Measurements from ENCODE around the gene PXMP2. TPM values are rescaled to one million over a fixed set of nuclear protein-coding genes. Genes with fewer than 3 reads are reported as not detected.
"Not testable (repeated sequence)": the region's sequence is repeated elsewhere in the genome, so short reads cannot be mapped to it uniquely, and the experiment has no call there.

PXMP2 gene
- total RNA-seq, 1 donor = 10.1 TPM

DNA sequence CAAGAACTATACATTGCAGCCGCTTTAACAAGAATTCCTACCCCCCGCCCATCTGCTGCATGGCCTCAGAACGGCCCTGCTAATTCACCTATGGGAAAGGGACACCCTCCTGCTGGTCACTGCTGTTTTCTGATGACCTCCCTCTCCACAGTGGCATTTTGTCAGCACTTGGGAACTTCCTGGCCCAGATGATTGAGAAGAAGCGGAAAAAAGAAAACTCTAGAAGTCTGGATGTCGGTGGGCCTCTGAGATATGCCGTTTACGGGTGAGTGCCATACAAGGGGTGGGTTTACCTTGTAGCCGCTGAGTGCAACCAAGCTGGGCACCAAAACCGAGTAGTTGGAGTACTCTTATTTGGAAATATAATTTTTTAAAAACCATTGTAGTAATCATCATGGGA is 2.7 kb downstream of the PXMP2 start:
- peaks cover 15% of the 10 kb centered on the region for H3K79me2 ChIP-seq (ENCODE audit: insufficient read depth, low read length)
- H3K4me2 ChIP-seq (ENCODE audit: insufficient read depth, low read length) = no peak overlapping the region
- TF ChIP-seq, protein P1, sequence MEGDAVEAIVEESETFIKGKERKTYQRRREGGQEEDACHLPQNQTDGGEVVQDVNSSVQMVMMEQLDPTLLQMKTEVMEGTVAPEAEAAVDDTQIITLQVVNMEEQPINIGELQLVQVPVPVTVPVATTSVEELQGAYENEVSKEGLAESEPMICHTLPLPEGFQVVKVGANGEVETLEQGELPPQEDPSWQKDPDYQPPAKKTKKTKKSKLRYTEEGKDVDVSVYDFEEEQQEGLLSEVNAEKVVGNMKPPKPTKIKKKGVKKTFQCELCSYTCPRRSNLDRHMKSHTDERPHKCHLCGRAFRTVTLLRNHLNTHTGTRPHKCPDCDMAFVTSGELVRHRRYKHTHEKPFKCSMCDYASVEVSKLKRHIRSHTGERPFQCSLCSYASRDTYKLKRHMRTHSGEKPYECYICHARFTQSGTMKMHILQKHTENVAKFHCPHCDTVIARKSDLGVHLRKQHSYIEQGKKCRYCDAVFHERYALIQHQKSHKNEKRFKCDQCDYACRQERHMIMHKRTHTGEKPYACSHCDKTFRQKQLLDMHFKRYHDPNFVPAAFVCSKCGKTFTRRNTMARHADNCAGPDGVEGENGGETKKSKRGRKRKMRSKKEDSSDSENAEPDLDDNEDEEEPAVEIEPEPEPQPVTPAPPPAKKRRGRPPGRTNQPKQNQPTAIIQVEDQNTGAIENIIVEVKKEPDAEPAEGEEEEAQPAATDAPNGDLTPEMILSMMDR (IDR thresholded peaks at IDR 0.05; ENCODE audit: extremely low read depth, low read depth, low read length) = no peak
- H3K4me3 ChIP-seq (ENCODE audit: insufficient read depth, low read length) = no peak overlapping the region
- H3K27ac ChIP-seq (ENCODE audit: low read depth, low read length) = no peak overlapping the region
- no peak overlapping the region for H2AFZ ChIP-seq (ENCODE audit: low read length)
- no peaks in the 10 kb centered on the region for H4K20me1 ChIP-seq (ENCODE audit: insufficient read depth, low read length)
- DNase-seq (ENCODE audit: insufficient read length, low spot score, missing footprints) = no peak
- H3K9me3 ChIP-seq (ENCODE audit: low read depth, low read length) = no peaks in the 10 kb centered on the region
- H3K27me3 ChIP-seq (ENCODE audit: insufficient read depth, low read length) = no peaks in the 10 kb centered on the region
- H3K36me3 ChIP-seq (ENCODE audit: insufficient read depth, low read length) = no peaks in the 10 kb centered on the region
- H3K4me1 ChIP-seq (ENCODE audit: insufficient read depth, low read length) = no peaks in the 10 kb centered on the region

- H3K27me3 ChIP-seq (ENCODE audit: insufficient read depth, low read length); H3K4me1 ChIP-seq (ENCODE audit: insufficient read depth, low read length); DNase-seq (ENCODE audit: insufficient read length, low spot score, missing footprints); H3K36me3 ChIP-seq (ENCODE audit: insufficient read depth, low read length); H3K27ac ChIP-seq (ENCODE audit: low read depth, low read length); H3K4me3 ChIP-seq (ENCODE audit: insufficient read depth, low read length); H2AFZ ChIP-seq (ENCODE audit: low read length); H3K4me2 ChIP-seq (ENCODE audit: insufficient read depth, low read length); H4K20me1 ChIP-seq (ENCODE audit: insufficient read depth, low read length); H3K79me2 ChIP-seq (ENCODE audit: insufficient read depth, low read length); H3K9me3 ChIP-seq (ENCODE audit: low read depth, low read length): not testable (repeated sequence)
These were observed 4.6 kb downstream of the PXMP2 start for GRCh38 chr12:132692030-132692429.

DNA sequence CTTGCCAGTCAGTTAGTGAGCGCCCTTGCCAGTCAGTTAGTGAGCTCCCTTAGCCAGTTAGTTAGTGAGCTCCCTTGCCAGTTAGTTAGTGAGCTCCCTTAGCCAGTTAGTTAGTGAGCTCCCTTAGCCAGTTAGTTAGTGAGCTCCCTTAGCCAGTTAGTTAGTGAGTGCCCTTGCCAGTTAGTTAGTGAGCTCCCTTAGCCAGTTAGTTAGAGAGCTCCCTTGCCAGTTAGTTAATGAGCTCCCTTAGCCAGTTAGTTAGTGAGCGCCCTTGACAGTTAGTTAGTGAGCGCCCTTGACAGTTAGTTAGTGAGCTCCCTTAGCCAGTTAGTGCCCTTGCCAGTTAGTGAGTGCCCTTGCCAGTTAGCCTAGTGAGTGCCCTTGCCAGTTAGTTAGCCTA is 7.5 kb downstream of the PXMP2 start:
- H3K27ac ChIP-seq (ENCODE audit: low read depth, low read length); H3K4me1 ChIP-seq (ENCODE audit: insufficient read depth, low read length); DNase-seq (ENCODE audit: insufficient read length, low spot score, missing footprints); H3K79me2 ChIP-seq (ENCODE audit: insufficient read depth, low read length); H3K4me3 ChIP-seq (ENCODE audit: insufficient read depth, low read length); H3K9me3 ChIP-seq (ENCODE audit: low read depth, low read length); H3K27me3 ChIP-seq (ENCODE audit: insufficient read depth, low read length); H3K36me3 ChIP-seq (ENCODE audit: insufficient read depth, low read length); H2AFZ ChIP-seq (ENCODE audit: low read length); H4K20me1 ChIP-seq (ENCODE audit: insufficient read depth, low read length); H3K4me2 ChIP-seq (ENCODE audit: insufficient read depth, low read length): not testable (repeated sequence)

DNA sequence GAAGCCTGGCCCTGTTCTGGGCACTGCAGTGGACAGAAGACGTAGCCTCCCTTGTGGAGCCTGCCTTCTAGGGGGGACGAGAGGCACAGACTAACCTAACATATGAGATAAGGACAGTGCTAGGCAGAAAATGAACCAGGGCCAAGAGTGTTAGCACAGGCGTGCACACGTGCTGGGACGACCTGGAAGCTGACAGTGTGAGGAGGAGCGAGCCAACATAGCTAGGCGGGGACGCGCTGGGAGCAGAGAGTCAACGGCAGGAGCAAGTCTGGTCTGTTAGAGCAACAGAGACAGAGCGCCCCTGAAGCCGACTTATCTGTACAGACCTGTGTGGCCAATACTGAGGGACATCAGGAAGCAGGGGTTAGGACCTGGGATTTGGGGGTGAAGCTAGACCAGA is 8.0 kb downstream of the PXMP2 start:
- Histone ChIP-seq H3K36me3 (ENCODE audit: insufficient read depth, low read length) (peaks cover 3% of the 10 kb centered on the region), H3K79me2 (ENCODE audit: insufficient read depth, low read length) (no peaks in the 10 kb centered on the region), H3K4me2 (ENCODE audit: insufficient read depth, low read length) (no peak overlapping the region), H3K4me1 (ENCODE audit: insufficient read depth, low read length) (no peaks in the 10 kb centered on the region), H4K20me1 (ENCODE audit: insufficient read depth, low read length) (no peaks in the 10 kb centered on the region), H3K4me3 (ENCODE audit: insufficient read depth, low read length) (no peak overlapping the region), H3K27me3 (ENCODE audit: insufficient read depth, low read length) (no peaks in the 10 kb centered on the region), H3K9me3 (ENCODE audit: low read depth, low read length) (no peaks in the 10 kb centered on the region), H2AFZ (ENCODE audit: low read length) (no peak overlapping the region), H3K27ac (ENCODE audit: low read depth, low read length) (no peak overlapping the region)
- TF ChIP-seq, protein P1 (IDR thresholded peaks at IDR 0.05; ENCODE audit: extremely low read depth, low read depth, low read length) = no peak
- DNase-seq (ENCODE audit: insufficient read length, low spot score, missing footprints) = no peak

- H2AFZ ChIP-seq (ENCODE audit: low read length) = no peak overlapping the region
- H3K36me3 ChIP-seq (ENCODE audit: insufficient read depth, low read length) = peaks cover 3% of the 10 kb centered on the region
- no peaks in the 10 kb centered on the region for H3K79me2 ChIP-seq (ENCODE audit: insufficient read depth, low read length)
- no peaks in the 10 kb centered on the region for H3K27me3 ChIP-seq (ENCODE audit: insufficient read depth, low read length)
- H3K9me3 ChIP-seq (ENCODE audit: low read depth, low read length) = no peaks in the 10 kb centered on the region
- no peak for DNase-seq (ENCODE audit: insufficient read length, low spot score, missing footprints)
- no peak overlapping the region for H3K4me2 ChIP-seq (ENCODE audit: insufficient read depth, low read length)
- no peaks in the 10 kb centered on the region for H3K4me1 ChIP-seq (ENCODE audit: insufficient read depth, low read length)
- H3K4me3 ChIP-seq (ENCODE audit: insufficient read depth, low read length) = no peak overlapping the region
- H3K27ac ChIP-seq (ENCODE audit: low read depth, low read length) = no peak overlapping the region
- no peaks in the 10 kb centered on the region for H4K20me1 ChIP-seq (ENCODE audit: insufficient read depth, low read length)
- TF ChIP-seq, protein P1 (IDR thresholded peaks at IDR 0.05; ENCODE audit: extremely low read depth, low read depth, low read length) = no peak
These were observed 11.0 kb downstream of the PXMP2 start for GRCh38 chr12:132698341-132698740.

Measured in osteoblast (primary cell).